Central memory CD8-positive, alpha-beta T cell (primary cell): ENCODE data around the gene DCTN3.

Experiments
- ATAC-seq: fragments of 150-1000 bp; cut with Tn5 transposase; replicated peaks from 2 replicates; pipeline ENCODE4 v1.10.0; 2022; ENCODE audit warnings: mild to moderate bottlenecking, moderate FRiP score, moderate number of reproducible peaks; ENCODE audit not compliant: poor library complexity, severe bottlenecking; ENCODE audit errors: extremely low read depth
- DNase-seq, 2 donors: peaks; one replicate each; pipeline ENCODE4 v3.0.0; 2021; ENCODE audit warnings: low spot score in 2 of 2
- H3K27ac Mint-ChIP-seq: one replicate; pipeline ENCODE4 v1.8.0; 2022; ENCODE audit warnings: low read depth, mild to moderate bottlenecking, moderate library complexity, mixed read lengths
- H3K27me3 Mint-ChIP-seq: one replicate; pipeline ENCODE4 v1.8.0; 2022; ENCODE audit warnings: mixed read lengths
- H3K36me3 Mint-ChIP-seq: one replicate; pipeline ENCODE4 v1.8.0; 2022; ENCODE audit warnings: mild to moderate bottlenecking, moderate library complexity, mixed read lengths; ENCODE audit not compliant: insufficient read depth
- H3K4me1 Mint-ChIP-seq: one replicate; pipeline ENCODE4 v1.8.0; 2022; ENCODE audit warnings: mixed read lengths
- H3K4me3 Mint-ChIP-seq: one replicate; pipeline ENCODE4 v1.8.0; 2022; ENCODE audit warnings: mild to moderate bottlenecking, moderate library complexity, mixed read lengths
- H3K9me3 Mint-ChIP-seq: one replicate; pipeline ENCODE4 v1.8.0; 2022; ENCODE audit warnings: mixed read lengths

Gene DCTN3

DNA sequence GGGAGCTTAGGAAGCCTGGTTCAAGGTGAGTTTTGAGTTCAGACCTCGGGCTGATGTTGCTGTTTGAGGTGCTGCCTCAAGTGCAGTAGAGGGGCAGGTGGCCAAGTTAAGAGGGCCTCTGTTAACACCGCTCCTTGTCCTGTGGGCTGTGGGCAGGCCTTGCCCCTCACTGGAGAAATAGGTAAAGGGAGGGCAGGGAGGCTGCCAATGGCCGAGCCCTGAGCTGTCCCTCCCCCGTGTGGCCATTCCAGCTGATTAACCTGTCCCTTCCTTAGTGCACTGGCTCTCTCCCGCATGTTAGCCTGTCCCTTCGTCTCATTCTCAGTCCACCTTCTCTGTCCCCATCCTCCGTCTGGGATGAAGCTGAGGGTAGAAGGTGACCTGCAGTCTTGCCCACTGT, 52.2 kb downstream of the DCTN3 start:
- Mint-ChIP-seq H3K4me1 (no peaks in the 10 kb centered on the region), H3K27me3 (peaks cover 84% of the 10 kb centered on the region), H3K4me3 (no peak overlapping the region), H3K27ac (no peak overlapping the region), H3K9me3 (no peaks in the 10 kb centered on the region), H3K36me3 (no peaks in the 10 kb centered on the region)
- ATAC-seq (no peak), DNase-seq (no peak)

DNA sequence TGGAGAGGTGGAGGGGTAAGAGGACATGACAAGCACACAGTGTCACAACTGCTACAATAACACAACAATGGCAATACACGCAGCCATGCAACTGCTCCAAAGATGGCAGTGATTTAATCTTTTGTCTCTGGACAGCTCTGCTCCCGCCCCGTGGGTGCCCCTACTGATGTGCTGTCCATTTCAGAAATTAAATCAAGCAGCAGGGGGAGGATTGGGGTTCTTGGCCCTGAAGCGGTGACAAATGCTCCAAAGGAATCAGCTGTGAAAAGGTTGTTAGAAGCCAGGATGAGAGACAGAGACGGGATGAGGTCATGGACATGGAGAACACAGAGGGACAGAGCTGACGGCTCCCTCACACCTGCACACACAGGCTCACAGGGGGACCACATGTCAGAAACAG, 53.3 kb downstream of the DCTN3 start:
- Mint-ChIP-seq H3K36me3 (no peaks in the 10 kb centered on the region), H3K9me3 (no peaks in the 10 kb centered on the region), H3K27ac (no peak overlapping the region), H3K4me3 (no peak overlapping the region), H3K4me1 (no peaks in the 10 kb centered on the region), H3K27me3 (peaks cover 89% of the 10 kb centered on the region)
- ATAC-seq, result no peak
- DNase-seq, result no peak

DNA sequence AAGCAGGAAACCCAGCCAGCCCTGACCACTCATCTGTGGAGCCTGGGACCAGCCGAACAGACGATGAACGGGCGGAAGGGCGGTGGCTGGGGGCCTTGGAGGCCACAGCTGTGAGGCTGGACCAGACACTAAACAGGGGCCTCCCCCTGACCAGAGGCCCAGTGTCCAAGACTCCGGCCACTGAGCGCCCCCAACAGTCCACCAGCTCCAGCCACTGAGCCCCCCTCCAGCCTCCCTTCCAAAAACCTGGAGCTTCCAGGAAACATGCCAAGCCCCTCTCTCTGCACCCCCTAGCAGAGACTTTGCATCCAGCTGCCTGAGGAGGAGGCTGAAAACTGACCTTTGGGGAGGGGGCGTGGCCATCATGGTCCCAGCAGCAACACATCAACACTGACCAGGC, 54.0 kb downstream of the DCTN3 start:
- Mint-ChIP-seq H3K4me1 (no peaks in the 10 kb centered on the region), H3K4me3 (no peak overlapping the region), H3K27me3 (peaks cover 83% of the 10 kb centered on the region), H3K9me3 (no peaks in the 10 kb centered on the region), H3K27ac (no peak overlapping the region), H3K36me3 (no peaks in the 10 kb centered on the region)
- DNase-seq (no peak), ATAC-seq (no peak)

DNA sequence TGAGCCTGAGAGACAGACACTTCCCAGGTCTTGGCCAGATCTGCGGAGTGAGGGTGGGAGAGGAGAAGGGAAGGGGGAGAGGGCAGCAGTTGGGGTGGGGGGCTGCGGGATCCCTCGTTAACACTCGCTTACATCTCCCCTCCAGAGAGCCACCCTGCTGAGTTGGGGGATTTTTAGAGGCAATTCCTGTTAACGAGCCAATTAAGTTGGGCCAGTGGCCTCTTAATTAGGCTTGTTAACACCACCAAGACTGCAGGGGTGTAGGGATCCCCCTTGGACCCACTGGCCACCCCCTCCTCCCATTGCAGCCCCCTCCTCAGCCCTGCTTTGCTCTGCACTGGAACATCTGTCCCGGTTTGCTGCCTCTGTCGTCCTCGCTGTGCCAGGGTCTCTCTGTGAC, 54.4 kb downstream of the DCTN3 start:
- Mint-ChIP-seq H3K36me3 (no peaks in the 10 kb centered on the region), H3K4me3 (no peak overlapping the region), H3K9me3 (no peaks in the 10 kb centered on the region), H3K27ac (no peak overlapping the region), H3K4me1 (no peaks in the 10 kb centered on the region), H3K27me3 (peaks cover 78% of the 10 kb centered on the region)
- DNase-seq, result no peak
- no peak for ATAC-seq

DNA sequence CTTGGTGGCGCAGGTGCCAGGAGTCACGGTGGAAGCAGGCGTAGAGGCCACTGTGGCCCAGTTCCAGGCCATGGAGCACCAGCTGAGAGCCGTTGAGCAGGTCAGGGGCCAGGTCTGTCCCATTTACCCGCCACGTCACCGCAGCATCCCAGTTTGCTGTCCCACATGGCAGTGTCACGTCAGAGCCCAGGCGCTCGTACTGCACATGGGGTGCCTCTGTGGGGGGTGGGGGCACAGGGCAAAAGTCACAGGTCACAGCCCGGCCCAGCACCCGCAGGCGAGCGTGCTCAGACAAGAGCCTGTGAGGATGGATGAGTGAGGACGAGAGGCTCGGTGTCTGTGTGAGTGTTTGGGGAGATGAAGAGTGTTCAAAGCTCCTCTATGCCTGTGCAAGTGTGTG, 55.7 kb downstream of the DCTN3 start:
- H3K36me3 Mint-ChIP-seq, result no peaks in the 10 kb centered on the region
- H3K27ac Mint-ChIP-seq, result no peak overlapping the region
- DNase-seq (no peak), ATAC-seq (no peak)
- H3K27me3 Mint-ChIP-seq, result peaks cover 76% of the 10 kb centered on the region
- H3K4me3 Mint-ChIP-seq, result no peak overlapping the region
- no peaks in the 10 kb centered on the region for H3K4me1 Mint-ChIP-seq
- no peaks in the 10 kb centered on the region for H3K9me3 Mint-ChIP-seq
